GM15510 (cell line): ENCODE results near the gene SMTN.

Source experiments
- POLR2A ChIP-seq: IDR thresholded peaks from 3 replicates; pipeline ENCODE4 v1.6.1; 2011; ENCODE audit warnings: borderline replicate concordance; ENCODE audit not compliant: insufficient read length; ENCODE audit errors: extremely low read depth

Gene SMTN

DNA sequence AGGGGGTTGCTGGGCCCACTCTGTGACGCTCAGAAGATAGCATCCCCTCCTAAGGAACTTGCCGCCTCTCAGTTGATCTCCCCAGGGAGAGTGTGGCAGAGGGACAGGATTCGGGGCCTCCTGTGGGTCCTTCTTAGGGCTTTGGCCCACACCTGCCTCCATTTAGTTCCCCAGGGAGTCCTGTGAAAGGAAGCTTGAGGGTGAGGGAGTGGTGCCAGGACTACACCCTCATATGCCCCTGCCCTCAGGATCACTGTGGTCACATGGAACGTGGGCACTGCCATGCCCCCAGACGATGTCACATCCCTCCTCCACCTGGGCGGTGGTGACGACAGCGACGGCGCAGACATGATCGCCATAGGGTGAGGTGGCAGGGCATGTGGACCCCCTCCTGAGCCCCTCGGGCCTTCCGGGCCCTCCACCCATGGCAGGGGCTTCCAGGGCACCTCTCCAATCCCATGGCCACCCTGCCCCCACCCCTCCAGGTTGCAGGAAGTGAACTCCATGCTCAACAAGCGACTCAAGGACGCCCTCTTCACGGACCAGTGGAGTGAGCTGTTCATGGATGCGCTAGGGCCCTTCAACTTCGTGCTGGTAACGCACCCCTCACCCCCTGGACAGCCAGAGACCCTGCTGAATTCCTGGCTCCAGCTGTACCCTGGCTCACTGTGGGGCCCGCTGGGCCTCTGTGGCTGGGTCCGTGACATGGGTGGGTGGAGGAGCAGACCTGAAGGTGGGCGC, 45.2 kb downstream of the SMTN start:
- TF ChIP-seq POLR2A, result no peak

DNA sequence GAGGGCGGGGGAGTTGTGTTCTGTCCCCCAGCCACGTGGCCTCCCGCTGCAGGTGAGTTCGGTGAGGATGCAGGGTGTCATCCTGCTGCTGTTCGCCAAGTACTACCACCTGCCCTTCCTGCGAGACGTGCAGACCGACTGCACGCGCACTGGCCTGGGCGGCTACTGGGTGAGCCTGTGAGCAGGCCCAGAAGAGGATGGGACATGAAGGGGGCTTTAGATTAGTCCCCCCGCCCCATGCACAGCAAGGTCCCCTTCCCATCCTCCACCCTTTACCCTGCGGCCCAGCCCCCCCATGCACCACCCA, 45.7 kb downstream of the SMTN start:
- no peak for TF ChIP-seq POLR2A

DNA sequence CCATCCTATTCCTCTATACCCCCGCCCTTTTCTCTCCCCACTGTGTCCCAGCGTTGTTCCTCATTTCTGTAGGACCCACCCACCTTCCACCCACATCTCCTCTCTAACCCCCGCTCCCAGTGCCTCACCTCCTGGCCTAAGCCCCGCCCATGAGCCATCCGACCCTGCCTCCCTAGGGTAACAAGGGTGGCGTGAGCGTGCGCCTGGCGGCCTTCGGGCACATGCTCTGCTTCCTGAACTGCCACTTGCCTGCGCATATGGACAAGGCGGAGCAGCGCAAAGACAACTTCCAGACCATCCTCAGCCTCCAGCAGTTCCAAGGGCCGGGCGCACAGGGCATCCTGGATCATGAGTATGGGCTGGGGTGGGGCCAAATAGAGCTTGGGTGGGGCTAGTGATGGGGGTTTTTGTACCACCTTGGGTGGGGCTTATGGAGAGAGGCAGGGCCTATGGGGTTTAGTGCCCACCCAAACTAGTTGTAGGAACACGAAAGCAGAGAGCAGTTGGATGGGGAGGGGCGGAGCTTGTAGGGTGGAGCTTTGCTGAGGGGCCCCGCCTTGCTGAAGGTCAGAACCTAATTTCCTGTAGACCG, 46.2 kb downstream of the SMTN start:
- TF ChIP-seq POLR2A, result no peak

DNA sequence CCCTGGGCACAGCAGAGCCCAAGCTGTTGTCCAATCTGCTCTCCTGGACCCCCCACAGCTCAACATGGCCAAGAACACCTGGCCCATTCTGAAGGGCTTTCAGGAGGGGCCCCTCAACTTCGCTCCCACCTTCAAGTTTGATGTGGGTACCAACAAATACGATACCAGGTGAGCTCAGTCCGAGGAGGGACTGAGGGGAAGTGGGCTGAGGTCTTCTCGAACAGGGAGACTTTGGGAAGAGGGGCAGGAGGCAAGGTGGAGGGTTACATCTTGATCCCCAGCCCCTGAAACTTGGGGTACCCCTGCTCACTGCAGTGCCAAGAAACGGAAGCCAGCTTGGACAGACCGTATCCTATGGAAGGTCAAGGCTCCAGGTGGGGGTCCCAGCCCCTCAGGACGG, 47.0 kb downstream of the SMTN start:
- TF ChIP-seq POLR2A, result no peak

DNA sequence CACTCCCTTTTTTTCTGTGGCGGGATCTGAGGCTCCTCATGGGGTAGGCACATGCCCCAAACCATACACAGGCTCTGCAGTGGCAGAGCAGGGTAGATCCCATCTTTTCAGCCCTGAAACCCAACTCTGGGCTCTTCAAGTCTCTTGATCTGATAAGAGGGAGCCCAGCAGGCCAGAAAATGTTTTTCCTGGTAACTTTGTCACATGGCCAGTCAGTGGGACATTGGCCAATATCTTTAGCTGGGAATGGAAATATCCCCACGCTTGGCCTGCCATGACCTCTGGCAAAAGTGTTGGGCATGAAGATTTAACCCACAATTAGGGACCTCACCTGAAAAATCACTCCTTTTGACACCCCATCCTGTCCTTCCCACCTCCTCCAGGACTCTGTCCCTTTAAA, 49.8 kb downstream of the SMTN start:
- TF ChIP-seq POLR2A, result no peak

DNA sequence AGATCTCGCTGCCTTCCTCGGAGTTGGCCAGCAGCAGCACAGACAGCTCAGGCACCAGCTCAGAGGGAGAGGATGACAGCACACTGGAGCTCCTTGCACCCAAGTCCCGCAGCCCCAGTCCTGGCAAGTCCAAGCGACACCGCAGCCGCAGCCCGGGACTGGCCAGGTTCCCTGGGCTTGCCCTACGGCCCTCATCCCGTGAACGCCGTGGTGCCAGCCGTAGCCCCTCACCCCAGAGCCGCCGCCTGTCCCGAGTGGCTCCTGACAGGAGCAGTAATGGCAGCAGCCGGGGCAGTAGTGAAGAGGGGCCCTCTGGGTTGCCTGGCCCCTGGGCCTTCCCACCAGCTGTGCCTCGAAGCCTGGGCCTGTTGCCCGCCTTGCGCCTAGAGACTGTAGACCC, 52.8 kb downstream of the SMTN start:
- no peak for TF ChIP-seq POLR2A

DNA sequence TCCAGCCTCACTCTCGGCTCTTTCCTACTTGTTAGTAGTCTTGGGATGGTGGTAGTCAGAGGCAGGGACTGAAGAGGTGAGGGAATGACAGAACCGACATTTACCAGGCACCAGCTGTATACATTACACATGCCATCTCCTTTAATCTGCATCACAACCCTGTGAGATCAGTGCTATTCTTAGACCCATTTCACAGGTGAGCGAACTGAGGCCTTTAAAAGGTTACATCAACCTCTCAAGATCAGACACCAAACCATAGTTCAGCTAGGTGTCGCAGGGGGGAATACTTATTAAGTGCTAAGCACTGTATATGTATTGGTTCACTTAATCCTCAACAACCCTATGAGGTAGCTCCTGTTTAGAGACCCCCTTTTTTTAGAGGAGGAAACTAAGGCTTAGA, 53.6 kb downstream of the SMTN start:
- no peak for TF ChIP-seq POLR2A

DNA sequence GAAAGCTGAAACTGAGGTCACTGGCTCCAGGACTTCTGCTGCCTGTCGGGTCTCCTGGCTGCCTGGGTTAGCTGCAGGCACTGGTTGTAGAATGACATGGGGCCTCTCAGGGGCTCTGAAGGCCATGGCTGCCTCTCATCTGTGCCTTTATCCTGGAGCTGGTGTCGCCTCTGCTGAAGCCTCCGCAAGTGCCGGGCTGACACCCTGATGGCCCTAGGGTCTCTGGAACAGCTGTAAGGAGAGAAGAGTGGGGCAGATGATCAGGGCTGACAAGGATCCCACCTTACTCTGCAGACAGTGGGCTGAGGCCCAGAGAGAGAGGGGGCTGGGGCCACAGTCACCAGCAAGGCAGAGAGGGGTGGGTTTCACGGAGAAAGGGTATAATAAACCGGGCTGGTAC, 54.6 kb downstream of the SMTN start:
- no peak for TF ChIP-seq POLR2A

DNA sequence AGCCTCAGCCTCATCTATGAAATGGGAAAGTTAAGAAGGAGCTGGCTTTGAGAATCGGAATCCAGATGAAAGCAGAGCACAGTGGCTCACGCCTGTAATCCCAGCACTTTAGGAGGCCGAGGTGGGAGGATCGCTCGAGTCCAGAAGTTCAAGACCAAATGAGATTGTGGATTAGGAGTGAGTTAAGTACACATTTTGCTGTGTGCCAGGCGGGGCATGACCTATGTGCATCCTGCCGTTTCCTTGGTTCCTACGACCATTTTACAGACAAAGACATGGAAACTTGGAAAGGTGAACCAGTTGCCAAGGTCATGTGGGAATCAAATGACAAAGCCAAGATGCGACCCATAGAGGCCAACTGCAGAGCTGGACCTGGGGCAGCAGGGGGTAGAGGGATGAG, 55.0 kb downstream of the SMTN start:
- no peak for TF ChIP-seq POLR2A

DNA sequence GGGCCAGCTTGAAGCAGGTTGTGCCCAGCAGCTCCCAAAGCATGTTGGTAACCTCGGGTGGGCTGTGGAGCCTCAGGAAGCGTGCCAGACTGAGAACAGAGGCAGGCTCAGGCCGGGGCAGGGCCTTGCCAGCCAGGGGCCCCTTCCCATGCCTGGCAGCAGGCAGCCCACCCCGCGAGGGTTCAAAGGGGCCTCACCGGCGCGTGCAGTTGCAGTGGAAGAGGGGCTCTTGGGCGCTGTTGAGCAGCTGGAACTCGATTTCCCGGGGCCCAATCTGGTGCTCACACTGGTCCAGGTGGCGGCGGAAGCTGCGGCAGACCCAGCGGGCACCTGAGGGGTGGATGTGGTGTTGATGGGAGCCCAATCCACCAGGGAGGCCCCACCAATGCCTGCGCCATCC, 55.6 kb downstream of the SMTN start:
- TF ChIP-seq POLR2A, result no peak

DNA sequence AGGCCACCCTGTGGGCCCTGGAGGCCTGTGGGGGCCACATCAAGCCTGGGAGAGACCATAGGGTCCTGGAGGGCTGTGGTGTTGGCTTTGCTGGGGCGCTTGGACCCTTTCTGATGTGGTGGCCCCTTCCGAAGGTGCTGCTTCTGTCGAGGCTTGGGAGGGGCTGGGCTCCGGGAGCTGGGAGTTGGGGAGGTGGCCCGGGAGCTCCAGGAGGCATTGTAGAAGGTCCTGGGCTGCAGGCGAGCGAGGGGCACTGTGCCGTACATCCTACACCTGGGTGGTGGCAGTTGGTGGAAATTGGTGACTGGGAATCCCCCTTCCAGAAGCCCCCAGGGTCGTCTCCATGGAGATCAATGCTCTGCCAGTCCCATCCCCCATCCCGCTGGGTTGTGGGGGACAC, 56.6 kb downstream of the SMTN start:
- no peak for TF ChIP-seq POLR2A

DNA sequence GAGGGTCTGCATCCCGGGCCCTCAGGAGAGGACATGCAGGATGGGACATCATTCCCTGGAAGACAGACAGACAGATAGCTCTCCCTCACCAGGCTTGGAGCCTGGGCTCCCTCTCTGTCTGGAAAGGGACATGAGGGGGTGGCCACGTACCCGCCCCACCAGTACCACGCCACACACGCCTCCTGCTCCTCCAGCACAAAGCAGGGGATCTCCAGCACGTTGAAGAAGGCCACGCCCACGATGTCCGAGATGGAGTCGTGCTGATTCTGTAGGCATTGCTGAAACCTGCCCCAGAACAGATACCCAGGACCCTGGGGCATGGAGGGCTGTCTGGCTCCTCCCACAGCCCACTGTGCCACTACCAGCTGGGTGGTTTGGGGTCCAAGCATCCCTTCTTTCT, 57.0 kb downstream of the SMTN start:
- TF ChIP-seq POLR2A, result no peak

DNA sequence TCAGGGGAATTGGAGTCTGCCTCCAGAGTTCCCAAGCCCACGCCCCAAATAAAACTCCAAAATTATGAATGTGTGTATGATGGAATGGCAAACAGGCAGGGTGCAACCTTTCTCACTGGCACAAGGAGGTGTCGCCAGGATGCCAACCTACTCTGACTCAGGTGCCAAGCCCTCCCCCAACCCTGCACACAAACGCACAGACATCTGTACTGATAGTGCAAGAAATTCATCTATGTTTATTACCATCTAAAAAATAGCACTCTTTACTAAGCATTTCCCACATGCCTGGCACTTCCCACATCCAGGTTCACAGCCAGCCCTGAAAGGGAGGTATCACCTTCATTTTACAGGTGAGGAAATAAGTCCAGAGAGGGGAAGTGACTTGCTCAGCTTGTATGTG, 57.9 kb downstream of the SMTN start:
- TF ChIP-seq POLR2A, result no peak

DNA sequence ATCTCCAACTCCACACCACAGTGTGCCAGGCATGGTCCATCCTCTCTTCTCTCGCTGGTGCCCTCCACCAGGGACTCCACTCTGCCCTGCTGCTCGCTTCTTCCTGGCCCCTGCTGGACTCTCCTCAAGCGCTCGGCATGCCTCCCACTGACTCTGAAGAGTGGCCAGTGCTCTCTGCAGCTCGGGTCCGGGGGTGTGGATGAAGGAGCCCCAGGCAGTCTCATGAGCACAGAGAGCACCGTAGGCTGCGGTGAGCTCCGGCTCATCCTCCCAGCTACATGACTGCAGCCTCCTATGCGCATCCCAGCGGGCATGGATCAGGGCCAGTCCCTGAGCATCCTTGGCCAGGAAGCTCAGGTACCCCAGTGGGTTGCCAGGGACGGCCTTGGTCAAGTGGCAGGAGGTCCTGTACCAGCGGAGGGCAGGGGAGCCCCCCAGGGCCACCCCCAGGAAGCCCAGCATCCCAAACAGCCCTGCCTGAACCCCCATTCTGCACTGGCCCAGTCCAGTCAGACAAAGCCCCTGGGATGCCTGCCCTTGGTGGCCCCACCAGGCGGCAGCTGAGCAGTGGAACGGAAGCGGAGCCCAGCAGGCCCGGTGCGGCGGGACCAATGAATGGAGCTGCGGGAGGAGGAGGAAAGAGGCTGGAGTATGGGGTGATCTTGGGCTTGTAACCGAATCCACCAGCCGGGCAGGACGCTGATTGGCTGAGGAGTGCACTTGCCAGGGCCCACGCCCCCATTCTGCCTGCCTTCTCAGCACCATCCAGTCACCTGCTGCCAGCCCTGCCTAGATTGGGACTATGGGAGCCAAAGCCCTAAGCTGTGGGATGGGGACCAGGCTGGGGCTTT, 59.0 kb downstream of the SMTN start, which contains the start of gene PLA2G3:
PLA2G3 (minus strand) TSS at position 643 of the 851 bp plus-strand sequence; CDS start at position 489, 154 bp downstream.
- no peak for TF ChIP-seq POLR2A

DNA sequence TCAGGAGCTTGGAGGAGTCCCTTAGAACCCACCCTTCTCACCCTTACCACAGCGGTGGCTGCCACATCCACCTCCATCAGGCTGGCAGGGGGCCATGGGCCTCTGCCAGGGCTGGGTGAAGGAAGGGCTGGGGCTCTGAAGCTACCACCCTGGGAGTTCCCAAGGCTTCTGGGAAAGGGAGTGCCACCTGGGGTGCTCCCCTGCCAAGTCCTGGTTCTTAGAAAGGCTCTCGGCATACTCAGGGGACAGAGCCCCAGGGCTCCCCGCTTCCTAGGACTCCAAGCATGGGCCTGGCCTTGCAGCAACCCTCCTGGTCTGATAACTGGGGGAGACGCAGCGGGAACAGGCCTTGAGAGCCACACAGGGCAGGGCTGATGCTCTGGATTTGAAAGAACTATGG, 59.6 kb downstream of the SMTN start:
- no peak for TF ChIP-seq POLR2A

DNA sequence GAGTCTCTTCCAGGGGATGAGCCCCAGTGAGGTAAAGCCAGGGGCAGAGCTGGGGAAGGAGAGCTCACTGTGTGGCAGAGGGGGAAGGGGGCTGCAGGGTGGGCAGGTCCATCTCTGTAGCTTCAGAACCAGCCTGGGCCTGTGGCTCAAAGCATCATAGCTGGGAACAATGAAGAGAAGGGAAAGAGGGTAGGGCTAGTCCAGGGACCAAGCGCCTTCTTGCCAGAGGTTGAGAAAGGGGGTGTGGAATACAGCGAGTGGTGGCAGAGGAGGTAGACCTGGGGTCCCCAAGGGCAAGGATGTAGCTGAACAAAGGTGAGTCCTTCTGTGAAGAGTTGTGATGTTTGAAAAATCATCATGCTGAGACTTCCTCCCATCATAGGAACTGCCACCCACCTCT, 60.4 kb downstream of the SMTN start:
- no peak for TF ChIP-seq POLR2A

DNA sequence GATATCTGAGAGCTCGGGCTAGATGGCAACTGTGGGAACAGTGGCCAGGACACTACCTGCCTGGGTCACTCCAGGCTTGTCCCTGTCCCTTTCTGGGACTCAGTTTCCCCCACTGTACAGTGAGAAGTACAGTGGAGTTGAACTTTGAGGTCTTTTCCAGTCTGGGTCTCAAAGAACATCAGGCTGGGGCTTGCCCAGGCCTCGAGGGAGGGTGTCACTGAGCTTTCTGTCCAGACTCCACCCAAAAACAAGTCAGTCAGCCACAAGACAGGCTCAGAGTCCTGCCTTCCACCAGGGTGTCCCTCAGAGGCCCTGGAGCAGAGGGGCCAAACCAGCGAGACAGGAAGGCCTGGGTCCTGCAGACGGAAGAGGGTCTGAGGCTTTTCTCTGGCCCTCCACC, 61.2 kb downstream of the SMTN start:
- no peak for TF ChIP-seq POLR2A

DNA sequence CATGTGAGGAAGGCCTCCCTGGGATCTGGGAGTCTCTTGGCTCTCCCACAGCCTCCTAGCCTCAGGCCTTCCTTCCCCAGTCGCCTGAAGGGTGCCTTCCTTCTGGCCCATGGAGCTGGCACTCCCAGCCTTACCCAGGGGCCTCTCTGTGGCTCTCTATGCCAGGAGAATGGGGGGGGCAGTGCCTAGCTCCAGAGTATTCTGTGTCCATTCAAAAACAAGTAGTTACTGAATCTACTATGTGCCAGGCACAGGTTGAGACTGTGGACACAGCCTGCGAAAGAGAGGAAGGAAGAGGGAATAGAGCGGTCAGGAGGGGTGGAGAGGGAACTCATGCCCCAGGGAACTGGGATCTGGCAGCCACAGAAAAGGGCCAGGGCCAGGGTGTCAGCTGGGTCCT, 61.9 kb downstream of the SMTN start:
- TF ChIP-seq POLR2A, result no peak
